GF-D8 (cell line): Measurements from ENCODE around the gene FALEC.
A peak's percentile ranks its signal among the peaks of the same experiment; 100 is the strongest.

Experiments used
- DNase-seq: peaks from one replicate; lab custom pipeline; 2025; lab: John Stamatoyannopoulos, UW

FALEC gene

DNA sequence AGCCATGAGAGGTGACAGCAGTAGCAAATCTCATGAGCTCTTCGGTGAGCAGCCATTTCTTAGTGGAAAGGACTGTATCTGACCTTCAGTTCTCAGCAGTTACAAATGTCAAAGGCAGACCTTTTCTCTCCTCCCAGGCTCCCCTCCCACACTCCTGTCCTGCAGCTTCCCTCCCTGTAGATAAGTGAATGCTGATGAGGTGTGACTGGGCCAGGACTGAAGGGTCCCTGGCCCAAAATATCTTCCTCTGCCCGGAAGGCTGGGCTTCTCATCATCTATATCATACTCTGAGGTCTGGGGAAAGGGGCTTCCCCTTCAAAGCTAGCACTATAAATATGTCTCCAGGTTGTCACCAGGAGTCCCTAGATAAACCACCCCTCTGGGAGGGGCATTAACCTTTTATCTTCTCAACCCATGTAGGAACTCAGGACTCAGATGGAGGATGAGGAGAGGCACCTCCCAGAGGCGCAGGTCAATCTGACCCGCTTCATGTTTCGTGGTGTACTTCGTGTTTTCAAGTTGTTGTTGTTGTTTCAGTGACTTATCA lies 30.0 kb downstream of the FALEC start:
- no peak for DNase-seq

DNA sequence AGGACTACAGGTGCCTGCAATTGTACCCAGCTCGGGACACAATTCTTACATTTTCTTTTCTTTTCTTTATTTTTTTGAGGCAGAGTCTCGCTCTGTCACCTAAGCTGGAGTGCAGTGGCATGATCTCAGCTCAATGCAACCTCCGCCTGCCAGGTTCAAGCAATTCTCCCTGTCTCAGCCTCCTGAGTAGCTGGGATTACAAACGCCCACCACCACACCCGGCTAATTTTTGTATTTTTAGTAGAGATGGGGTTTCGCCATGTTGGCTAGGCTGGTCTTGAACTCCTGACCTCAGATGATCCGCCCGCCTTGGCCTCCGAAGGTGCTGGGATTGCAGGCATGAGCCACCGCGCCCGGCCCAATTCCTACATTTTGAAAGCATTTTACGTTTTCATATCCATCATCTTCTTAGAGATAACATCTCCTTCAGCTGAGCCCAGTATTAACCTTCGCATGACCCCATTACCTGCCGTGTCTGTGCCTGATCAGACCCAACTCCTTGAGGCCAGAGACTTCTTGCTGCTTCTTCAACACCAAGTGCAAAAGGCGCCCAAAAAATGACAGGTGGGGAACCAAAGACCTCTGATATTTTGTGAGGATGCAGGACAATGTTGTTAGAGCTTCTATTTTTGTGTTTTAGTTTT lies 30.9 kb downstream of the FALEC start:
- no peak for DNase-seq

DNA sequence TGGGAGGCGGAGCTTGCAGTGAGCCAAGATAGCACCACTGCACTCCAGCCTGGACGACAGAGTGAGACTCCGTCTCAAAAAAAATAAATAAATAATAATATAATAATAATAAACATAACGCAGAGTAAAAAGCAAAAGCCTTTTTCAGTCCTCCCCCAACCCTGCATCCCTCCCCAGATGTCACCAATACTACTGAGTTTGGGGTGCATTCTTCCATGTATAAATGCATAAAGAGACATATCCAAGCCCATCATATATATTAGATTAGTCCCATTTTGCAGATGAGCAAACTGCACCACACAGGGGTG lies 32.7 kb downstream of the FALEC start:
- DNase-seq = no peak

DNA sequence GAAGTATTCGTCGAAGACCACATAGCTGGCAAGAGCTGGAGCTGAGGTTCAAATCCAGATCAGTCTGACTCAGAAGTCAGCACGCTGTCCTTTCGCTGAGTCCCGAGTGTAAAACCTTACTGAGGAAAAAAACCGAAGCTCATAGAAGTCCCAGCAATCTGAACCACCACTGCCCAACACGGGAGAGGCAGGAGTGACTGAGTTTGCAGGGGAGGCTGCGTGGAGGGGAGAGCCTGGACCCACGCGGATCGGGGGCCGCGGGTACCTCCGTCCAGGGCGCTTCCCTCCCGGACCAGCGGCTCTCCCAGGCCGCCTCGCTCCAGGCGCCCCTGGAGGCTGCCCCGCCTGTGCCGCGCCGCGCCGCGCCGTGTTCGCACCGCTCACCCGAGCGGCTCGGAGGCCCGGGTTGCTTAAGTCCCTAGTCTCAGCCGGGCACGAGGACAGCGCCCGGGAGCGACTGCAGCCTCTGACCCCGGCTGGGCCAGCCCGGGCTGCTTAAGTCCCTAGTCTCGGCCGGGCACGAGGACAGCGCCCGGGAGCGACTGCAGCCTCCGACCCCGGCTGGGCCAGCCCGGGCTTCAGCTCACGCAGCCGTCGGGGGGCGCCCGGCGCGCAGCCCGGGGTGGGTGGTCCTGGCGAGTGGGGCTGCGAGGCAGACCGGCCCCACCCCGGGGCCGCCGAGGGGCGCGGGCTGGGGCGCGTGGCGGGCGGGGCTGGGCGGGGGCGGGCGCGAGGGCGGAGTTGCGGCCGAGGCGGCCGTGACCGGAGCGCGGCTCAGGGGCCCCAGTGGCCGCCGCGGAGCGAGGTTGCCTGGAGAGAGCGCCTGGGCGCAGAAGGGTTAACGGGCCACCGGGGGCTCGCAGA lies 33.3 kb downstream of the FALEC start, which contains the start of gene ADAMTSL4:
TSS of gene ADAMTSL4 (plus strand) at position 777 of the 864 bp plus-strand sequence. CDS start 2,881 bp downstream, outside the sequence.
- DNase-seq = peak; percentile 1

DNA sequence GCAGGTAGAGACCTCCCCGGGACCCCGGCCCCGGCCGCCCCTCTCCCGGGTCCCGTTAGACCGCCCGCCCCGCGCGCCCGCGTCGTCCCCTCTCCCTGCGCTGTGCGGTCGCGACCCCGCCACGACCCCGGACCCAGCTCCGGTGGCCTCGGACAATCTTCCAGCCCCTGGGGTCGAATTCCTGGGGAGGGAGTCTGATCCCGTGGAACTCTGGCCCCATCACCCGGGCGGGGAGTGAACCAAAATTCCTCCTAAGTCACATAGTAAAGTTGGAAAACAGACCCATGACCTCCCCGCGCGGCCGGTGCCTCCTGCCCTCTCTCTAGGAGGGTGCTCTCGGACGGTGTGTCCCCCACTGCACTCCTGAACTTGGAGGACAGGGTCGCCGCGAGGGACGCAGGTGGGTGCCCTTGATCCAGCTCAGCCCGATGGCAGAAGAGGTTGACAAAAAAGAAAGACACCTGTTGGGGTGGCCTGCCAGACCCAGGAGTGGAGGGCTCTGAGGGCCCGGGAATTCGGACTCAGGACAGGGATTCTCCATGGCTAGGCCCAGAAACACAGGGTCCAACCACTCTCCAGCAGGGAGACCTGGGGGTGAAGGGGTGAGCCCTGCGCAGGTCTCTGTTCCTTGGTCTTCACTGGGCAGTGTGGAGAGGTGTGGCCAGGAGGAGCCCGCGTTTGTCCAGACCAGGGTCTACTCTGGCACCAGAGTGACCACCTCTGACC lies 34.1 kb downstream of the FALEC start:
- no peak for DNase-seq

DNA sequence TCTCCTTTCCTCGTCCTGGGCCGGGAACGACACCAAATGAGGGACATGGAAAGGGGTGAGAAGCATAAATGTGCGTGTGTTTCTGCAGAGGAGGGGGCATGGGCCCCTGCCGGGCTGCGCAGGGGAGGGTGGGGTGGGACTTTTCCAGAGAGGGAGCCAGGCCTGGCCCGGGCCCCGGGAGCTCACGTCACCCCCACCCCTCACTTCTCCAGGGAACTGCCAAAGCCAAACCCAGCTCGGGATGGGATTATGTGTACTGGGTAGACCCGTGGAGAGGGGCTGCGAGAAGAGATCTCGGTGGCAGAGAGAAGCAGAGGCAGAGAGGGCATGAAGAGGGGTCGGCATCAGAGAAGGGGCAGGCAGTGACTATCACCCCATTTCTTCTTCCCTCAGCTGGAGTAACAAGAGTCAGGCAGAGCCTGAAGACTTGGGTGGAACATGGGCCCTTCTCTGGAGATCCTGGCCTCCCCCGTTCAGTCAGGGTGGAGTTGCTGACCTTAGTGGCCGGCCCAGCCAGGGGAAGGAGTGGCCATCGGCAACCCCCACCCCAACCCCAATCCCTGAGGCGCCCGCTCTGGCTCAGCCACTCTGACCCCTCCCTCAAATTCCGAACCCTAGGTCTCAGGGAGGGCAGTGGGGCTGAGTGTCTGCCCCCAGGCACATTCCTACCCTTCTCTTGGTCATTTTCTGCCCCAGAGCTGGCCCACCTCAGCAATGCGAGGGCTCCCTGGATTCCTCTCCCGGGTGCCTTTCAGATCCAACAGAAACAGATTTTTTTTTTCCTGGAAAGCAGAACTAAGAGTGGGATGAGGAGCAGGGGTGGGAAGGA lies 34.9 kb downstream of the FALEC start:
- DNase-seq = no peak

DNA sequence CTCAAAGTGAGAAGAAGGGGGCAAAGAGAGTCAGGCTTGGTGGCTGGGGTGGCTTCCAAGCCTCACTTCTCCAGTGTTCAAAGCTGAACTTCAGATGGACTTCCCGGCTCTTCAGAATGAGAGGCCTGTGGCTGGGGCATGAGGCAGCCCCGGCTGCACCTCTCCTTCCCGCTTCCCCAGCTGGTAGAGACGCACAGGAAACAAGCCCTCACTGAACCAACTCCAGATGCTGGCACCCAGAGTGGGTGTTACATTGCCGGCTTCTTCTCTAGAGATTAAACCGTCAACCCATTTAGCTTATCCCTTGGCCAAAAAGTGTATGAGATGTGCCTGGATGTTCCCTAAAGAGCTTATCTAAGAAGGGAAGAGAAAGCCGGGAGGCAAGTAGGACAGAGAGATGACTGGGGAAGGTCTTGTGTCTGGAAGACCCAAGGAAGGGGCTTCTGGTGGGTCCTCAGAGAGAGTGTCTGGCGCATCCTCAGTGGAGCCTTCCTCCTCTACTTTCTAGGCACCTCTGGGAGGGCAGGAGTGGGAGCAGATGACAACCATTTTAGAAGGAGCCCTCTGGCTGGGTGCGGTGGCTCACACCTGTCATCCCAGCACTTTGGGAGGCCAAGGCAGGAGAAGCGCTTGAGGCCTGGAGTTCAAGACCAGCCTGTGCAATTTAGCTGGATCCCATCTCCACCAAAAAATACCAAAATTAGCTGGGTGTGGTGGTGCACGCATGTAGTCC lies 35.7 kb downstream of the FALEC start:
- DNase-seq = peak; percentile 42

DNA sequence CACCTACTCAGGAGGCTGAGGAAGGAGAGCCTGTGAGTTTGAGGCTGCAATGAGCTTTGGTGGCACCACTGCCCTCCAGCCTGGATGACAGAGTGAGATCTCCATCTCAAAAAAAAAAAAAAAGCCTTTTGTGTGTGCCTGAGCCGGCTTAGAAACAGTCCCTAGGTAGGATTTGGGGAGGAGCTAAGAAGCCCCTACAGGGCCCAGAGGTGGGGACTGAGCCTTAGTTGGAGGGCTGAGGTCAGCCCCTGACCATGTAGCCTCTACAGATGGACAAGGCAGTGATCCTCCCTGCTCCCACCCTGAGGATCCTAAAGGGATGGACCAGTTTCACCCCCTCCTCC lies 36.2 kb downstream of the FALEC start:
- DNase-seq = no peak

DNA sequence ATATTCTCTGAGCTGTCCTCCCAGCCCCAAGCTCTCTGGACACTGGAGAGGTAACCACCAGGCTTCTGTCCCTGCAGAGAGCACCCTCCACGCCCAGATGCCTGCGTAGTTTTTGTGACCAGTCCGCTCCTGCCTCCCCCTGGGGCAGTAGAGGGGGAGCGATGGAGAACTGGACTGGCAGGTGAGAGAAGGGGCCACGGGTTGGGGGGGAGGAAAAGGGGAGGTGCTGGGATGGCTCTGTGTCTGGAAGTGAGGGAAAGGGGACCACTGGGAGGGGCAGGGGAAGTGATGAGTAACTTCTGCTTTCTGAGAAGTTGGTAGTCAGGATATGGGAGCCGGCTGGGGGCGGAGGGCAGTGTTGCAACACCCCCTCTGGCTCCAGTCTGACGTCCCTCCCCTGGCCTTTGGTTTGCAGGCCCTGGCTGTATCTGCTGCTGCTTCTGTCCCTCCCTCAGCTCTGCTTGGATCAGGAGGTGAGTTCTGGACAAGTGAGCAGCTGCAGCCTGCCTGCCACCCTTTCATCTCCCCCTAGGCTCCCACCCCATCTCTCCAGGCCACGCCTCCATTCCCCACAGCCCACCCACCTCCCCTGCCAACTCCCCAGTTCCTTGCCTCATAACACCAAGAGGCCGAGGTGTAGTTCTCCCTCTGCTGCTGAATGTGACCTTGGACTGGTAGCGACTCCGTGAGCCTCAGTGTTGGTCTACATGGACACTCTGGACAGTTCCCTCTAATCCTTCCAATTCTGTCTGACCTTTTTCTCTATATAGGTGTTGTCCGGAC lies 36.8 kb downstream of the FALEC start:
- peak; percentile 93 for DNase-seq

DNA sequence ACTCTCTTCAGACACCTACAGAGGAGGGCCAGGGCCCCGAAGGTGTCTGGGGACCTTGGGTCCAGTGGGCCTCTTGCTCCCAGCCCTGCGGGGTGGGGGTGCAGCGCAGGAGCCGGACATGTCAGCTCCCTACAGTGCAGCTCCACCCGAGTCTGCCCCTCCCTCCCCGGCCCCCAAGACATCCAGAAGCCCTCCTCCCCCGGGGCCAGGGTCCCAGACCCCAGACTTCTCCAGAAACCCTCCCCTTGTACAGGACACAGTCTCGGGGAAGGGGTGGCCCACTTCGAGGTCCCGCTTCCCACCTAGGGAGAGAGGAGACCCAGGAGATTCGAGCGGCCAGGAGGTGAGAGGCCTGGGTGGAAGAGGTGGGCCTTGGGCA lies 37.3 kb downstream of the FALEC start:
- DNase-seq = no peak

DNA sequence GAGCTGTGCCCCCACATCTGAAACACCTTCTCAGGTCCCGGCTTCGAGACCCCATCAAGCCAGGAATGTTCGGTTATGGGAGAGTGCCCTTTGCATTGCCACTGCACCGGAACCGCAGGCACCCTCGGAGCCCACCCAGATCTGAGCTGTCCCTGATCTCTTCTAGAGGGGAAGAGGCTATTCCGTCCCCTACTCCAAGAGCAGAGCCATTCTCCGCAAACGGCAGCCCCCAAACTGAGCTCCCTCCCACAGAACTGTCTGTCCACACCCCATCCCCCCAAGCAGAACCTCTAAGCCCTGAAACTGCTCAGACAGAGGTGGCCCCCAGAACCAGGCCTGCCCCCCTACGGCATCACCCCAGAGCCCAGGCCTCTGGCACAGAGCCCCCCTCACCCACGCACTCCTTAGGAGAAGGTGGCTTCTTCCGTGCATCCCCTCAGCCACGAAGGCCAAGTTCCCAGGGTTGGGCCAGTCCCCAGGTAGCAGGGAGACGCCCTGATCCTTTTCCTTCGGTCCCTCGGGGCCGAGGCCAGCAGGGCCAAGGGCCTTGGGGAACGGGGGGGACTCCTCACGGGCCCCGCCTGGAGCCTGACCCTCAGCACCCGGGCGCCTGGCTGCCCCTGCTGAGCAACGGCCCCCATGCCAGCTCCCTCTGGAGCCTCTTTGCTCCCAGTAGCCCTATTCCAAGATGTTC lies 38.0 kb downstream of the FALEC start:
- no peak for DNase-seq

DNA sequence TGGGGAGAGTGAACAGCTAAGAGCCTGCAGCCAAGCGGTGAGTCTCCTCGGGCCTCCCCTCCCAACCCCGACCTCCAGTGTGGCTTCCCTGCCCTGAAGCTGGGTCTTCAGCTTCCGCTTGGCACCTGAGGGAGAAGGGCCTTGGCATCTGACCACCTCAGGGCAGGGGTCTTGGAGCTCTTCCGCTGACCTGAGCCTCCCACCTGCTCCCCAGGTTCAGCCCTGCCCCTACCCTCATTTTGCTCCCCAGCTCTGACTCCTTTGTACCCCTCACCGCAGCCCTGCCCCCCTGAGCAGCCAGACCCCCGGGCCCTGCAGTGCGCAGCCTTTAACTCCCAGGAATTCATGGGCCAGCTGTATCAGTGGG lies 38.5 kb downstream of the FALEC start:
- no peak for DNase-seq

DNA sequence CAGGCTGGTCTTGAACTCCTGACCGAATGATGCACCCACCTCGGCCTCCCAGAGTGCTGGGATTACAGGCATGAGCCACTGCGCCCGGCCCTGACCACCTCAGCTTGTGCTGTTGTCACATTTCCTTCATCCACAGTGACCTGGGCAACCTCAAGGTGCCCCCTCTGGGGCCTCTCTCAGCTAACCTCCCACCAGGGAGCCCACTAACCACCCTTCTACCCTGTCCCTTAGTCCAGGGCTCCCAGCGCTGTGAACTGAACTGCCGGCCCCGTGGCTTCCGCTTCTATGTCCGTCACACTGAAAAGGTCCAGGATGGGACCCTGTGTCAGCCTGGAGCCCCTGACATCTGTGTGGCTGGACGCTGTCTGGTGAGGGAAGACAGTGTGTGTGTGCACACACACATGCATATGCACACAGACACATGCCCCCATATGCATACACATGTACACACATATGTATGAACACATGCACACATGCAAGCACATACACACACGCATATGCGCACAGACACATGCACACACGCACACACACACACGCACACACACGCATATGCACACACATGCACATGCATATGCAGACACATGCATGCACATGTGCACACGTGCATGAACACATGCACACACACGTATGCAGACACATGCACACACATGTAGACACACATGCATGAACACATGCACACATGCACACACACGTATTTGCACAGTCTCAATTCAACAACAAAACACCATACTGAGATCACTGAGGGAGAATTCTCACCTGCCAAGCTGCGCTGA lies 39.8 kb downstream of the FALEC start:
- no peak for DNase-seq

DNA sequence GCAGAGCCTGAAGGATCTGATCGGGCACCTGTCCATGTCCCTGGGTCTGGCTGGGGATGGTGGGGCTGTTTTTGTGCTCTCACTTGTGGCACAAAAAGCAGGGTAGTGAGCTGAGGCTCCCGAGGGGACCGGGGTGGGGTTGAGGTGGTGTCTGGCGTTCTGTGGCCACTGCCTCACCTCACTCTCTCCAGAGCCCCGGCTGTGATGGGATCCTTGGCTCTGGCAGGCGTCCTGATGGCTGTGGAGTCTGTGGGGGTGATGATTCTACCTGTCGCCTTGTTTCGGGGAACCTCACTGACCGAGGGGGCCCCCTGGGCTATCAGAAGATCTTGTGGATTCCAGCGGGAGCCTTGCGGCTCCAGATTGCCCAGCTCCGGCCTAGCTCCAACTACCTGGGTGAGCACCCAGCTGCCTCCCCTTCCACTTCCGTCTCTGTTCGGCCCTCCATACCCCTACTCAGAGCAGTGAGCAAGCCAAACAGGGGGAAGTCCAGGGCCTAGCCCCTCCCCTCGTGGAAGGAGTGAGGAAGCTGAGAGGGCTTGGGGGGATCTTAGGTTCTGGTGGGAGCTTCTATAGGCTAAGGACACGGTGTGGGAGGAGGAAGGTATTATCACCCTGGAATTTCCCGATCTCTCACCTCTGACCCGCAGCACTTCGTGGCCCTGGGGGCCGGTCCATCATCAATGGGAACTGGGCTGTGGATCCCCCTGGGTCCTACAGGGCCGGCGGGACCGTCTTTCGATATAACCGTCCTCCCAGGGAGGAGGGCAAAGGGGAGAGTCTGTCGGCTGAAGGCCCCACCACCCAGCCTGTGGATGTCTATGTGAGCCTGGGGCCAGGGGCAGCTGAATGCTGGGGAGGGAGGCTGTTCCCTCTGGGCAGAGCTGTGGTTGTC lies 40.7 kb downstream of the FALEC start:
- DNase-seq = no peak

DNA sequence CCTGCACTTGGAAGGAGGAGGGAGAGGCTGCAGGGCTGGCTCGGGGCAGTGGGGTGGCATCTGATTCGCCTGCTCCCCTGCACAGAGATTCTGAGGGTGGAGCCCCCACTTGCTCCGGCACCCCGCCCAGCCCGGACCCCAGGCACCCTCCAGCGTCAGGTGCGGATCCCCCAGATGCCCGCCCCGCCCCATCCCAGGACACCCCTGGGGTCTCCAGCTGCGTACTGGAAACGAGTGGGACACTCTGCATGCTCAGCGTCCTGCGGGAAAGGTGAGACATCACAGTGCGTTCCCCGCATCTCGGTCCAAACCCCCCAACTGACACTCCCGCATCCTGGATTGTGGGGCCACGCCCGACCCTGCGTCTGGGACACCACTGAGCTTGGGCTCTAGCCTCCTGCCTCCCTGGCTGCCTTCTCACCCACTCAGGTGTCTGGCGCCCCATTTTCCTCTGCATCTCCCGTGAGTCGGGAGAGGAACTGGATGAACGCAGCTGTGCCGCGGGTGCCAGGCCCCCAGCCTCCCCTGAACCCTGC lies 41.6 kb downstream of the FALEC start:
- no peak for DNase-seq

DNA sequence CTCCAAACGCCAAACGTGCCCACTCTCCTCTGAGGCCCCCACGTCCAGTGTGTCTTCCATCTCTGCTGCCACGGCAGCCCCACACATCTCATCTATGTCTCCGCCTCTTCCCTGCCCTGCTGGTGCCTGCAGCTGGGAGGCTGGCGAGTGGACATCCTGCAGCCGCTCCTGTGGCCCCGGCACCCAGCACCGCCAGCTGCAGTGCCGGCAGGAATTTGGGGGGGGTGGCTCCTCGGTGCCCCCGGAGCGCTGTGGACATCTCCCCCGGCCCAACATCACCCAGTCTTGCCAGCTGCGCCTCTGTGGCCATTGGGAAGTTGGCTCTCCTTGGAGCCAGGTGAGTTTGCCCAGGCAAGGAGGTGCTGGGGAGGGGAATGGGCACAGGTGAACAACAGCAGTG lies 42.3 kb downstream of the FALEC start:
- DNase-seq = no peak

DNA sequence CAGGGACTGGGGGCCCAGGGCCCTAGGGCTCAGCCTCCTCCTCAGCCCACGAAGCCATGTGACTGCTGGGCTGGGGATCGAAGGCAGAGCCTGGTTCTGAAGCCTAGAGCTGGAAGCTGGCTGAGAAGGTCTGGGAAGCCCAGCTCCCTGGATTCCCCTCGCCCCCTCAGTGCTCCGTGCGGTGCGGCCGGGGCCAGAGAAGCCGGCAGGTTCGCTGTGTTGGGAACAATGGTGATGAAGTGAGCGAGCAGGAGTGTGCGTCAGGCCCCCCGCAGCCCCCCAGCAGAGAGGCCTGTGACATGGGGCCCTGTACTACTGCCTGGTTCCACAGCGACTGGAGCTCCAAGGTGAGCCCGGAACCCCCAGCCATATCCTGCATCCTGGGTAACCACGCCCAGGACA lies 42.8 kb downstream of the FALEC start:
- DNase-seq = no peak
